ENCODE data around the gene PTPRA.
"Not testable (repeated sequence)": the region's sequence is repeated elsewhere in the genome, so short reads cannot be mapped to it uniquely, and the experiment has no call there.

Gene PTPRA

GRCh38 chr20:3010985-3011723 is 137.9 kb downstream of the PTPRA start:
- no peak overlapping the region for H3K27ac ChIP-seq
- no peak for DNase-seq (ENCODE audit: low spot score)
- CTCF ChIA-PET, result interaction anchor here (1.2 kb wide), 1 partner anchor 258 kb away, joined by 3 read pairs; no protein-coding TSS in a partner anchor
- POLR2A ChIA-PET (ENCODE audit: low non-redundant PET), result no interaction called here
- TF ChIP-seq, protein P1, sequence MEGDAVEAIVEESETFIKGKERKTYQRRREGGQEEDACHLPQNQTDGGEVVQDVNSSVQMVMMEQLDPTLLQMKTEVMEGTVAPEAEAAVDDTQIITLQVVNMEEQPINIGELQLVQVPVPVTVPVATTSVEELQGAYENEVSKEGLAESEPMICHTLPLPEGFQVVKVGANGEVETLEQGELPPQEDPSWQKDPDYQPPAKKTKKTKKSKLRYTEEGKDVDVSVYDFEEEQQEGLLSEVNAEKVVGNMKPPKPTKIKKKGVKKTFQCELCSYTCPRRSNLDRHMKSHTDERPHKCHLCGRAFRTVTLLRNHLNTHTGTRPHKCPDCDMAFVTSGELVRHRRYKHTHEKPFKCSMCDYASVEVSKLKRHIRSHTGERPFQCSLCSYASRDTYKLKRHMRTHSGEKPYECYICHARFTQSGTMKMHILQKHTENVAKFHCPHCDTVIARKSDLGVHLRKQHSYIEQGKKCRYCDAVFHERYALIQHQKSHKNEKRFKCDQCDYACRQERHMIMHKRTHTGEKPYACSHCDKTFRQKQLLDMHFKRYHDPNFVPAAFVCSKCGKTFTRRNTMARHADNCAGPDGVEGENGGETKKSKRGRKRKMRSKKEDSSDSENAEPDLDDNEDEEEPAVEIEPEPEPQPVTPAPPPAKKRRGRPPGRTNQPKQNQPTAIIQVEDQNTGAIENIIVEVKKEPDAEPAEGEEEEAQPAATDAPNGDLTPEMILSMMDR (conservative IDR thresholded peaks at IDR 0.05; ENCODE audit: low read depth), result no peak

DNA sequence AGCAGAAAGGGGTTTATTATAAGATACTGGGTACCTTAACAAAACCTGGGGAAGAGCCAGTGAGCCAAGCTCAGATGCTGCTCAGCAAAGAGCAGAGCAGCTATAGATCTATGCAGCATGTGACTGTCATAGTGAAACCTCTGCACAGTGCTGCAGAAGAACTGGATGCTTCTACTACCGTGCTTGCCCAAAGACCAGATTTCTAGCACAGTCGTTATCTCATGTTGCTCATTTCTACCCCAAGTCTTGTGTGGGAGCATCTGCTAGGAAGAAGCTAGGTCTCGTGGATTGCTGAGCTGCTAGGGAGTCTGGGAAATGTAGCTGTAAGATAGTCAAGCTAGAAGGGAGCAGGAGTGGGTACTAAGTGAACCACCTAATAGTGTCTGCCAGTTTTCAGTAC is 138.5 kb downstream of the PTPRA start:
- no peak for DNase-seq (ENCODE audit: low spot score)
- ChIA-PET CTCF (interaction anchor here (1.2 kb wide), 1 partner anchor 259 kb away, joined by 3 read pairs; no protein-coding TSS in a partner anchor), POLR2A (ENCODE audit: low non-redundant PET) (interaction anchor here (0.5 kb wide), 1 partner anchor 882 kb away, joined by 3 read pairs; no protein-coding TSS in a partner anchor)
- TF ChIP-seq, protein P1 (conservative IDR thresholded peaks at IDR 0.05; ENCODE audit: low read depth), result no peak
- H3K27ac ChIP-seq, result no peak overlapping the region

DNA sequence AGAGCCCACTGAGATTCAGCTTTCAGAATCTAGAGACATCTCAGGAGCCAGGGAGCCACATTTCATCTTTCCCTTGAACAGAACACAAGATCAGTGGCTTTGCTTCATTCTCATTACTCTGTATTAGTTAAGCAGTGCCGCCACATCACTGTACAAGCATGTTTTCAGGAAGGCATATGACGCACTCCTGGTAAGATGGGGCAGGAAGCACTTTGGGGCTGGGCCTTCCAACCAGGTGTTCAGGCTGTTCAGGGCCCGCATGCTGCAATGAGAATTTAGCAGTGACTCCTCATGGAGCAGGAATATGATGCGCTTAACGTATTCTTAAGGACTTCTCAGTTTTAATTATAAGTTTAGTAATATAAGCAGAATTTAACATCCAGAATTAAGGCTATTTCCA is 140.5 kb downstream of the PTPRA start:
- H3K27ac ChIP-seq, result no peak overlapping the region
- TF ChIP-seq, protein P1 (conservative IDR thresholded peaks at IDR 0.05; ENCODE audit: low read depth), result no peak
- ChIA-PET CTCF (no interaction called here), POLR2A (ENCODE audit: low non-redundant PET) (no interaction called here)
- no peak for DNase-seq (ENCODE audit: low spot score)

- no peak for DNase-seq (ENCODE audit: low spot score)
- ChIA-PET CTCF (no interaction called here), POLR2A (ENCODE audit: low non-redundant PET) (no interaction called here)
- TF ChIP-seq, protein P1 (conservative IDR thresholded peaks at IDR 0.05; ENCODE audit: low read depth), result no peak
- H3K27ac ChIP-seq, result no peak overlapping the region
Observed at GRCh38 chr20:3014179-3014578, 140.9 kb downstream of the PTPRA start.

DNA sequence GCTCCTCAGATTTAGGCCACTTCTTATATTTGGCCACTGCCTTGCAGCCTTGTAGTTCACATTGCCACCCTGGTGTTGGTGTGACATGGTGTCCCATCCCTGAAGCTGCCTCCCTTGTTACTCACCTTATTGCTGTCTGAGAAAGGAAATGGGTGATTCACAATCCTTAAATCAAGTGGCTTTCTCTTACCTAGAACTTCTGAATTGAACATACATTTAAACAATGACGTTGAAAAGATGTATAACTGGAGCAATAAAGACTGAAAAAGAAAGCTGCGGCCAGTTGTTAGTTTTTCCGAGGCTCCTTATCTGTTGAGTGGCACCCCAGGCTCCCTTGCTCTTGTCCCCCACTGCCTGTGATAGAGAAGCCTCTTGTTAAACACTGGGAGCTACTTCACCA is 141.4 kb downstream of the PTPRA start:
- no peak overlapping the region for H3K27ac ChIP-seq
- ChIA-PET POLR2A (ENCODE audit: low non-redundant PET) (no interaction called here), CTCF (no interaction called here)
- no peak for DNase-seq (ENCODE audit: low spot score)
- TF ChIP-seq, protein P1 (conservative IDR thresholded peaks at IDR 0.05; ENCODE audit: low read depth), result no peak

GRCh38 chr20:3015302-3015701 is 142.0 kb downstream of the PTPRA start:
- DNase-seq (ENCODE audit: low spot score); POLR2A ChIA-PET (ENCODE audit: low non-redundant PET); H3K27ac ChIP-seq: not testable (repeated sequence)
- CTCF ChIA-PET, result interaction anchor here (0.7 kb wide), 2 partner anchors 11 to 307 kb away, joined by 4 read pairs; no protein-coding TSS in a partner anchor

DNA sequence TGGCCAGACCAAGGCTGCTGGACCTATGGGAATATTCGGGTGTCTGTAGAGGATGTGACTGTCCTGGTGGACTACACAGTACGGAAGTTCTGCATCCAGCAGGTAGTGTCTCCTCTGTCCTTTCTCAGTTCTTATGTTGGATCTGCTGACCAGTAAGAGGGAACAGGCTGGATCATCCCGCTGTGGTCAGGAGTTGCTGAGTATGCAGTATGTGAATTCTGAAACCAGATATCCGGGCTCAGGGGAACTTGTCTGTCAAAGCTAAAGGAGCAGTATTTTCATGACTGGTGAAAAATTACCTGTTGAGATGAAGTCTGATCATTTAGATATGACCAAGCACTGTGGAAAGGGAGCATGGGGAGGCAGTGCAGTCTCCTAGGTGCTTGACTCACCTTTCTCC is 148.0 kb downstream of the PTPRA start:
- no peak overlapping the region for H3K27ac ChIP-seq
- ChIA-PET POLR2A (ENCODE audit: low non-redundant PET) (no interaction called here), CTCF (no interaction called here)
- no peak for DNase-seq (ENCODE audit: low spot score)
- TF ChIP-seq, protein P1 (conservative IDR thresholded peaks at IDR 0.05; ENCODE audit: low read depth), result no peak

Data from RWPE1 (cell line).